Hepatocyte (in vitro differentiated cells): Measurements from ENCODE around the gene PHF20. TPM values are rescaled to one million over a fixed set of nuclear protein-coding genes. Genes with fewer than 3 reads are reported as not detected.
"Not testable (repeated sequence)": the region's sequence is repeated elsewhere in the genome, so short reads cannot be mapped to it uniquely, and the experiment has no call there.

Experiments
- DNase-seq: peaks from one replicate; pipeline ENCODE4 v3.0.0-alpha.2; 2016; ENCODE audit warnings: low spot score
- H2AFZ ChIP-seq: fragments of 200-600 bp; sonication (generic); 2 replicates; pipeline ENCODE4 v1.6.0; 2016; ENCODE audit warnings: antibody characterized with exemption, mild to moderate bottlenecking
- H3K27ac ChIP-seq: fragments of 200-600 bp; sonication (generic); 2 replicates; pipeline ENCODE4 v1.5.1; 2016; ENCODE audit warnings: mild to moderate bottlenecking
- H3K27me3 ChIP-seq: fragments of 200-600 bp; sonication (generic); 2 replicates; pipeline ENCODE4 v1.6.1; 2016
- H3K36me3 ChIP-seq: fragments of 200-600 bp; sonication (generic); replicated peaks from 2 replicates; pipeline ENCODE4 v1.5.1; 2016; ENCODE audit warnings: low read depth; ENCODE audit not compliant: insufficient read depth
- H3K4me1 ChIP-seq: fragments of 200-600 bp; sonication (generic); 2 replicates; pipeline ENCODE4 v1.5.1; 2016; ENCODE audit warnings: mild to moderate bottlenecking, moderate library complexity; ENCODE audit not compliant: insufficient read depth
- H3K4me2 ChIP-seq: fragments of 200-600 bp; sonication (generic); 2 replicates; pipeline ENCODE4 v1.6.0; 2016
- H3K4me3 ChIP-seq: fragments of 200-600 bp; sonication (generic); 2 replicates; pipeline ENCODE4 v1.5.1; 2016; ENCODE audit warnings: mild to moderate bottlenecking
- H3K79me2 ChIP-seq: fragments of 200-600 bp; sonication (generic); 2 replicates; pipeline ENCODE4 v1.6.0; 2017; ENCODE audit warnings: mild to moderate bottlenecking
- H3K9me2 ChIP-seq: fragments of 200-600 bp; sonication (generic); replicated peaks from 2 replicates; pipeline ENCODE4 v1.6.0; 2017; ENCODE audit warnings: mild to moderate bottlenecking; ENCODE audit not compliant: insufficient read depth
- H3K9me3 ChIP-seq: fragments of 200-600 bp; sonication (generic); 2 replicates; pipeline ENCODE4 v1.5.1; 2016; ENCODE audit warnings: low read depth, mild to moderate bottlenecking
- H4K20me1 ChIP-seq: fragments of 200-600 bp; sonication (generic); 2 replicates; pipeline ENCODE4 v1.6.0; 2016; ENCODE audit warnings: mild to moderate bottlenecking; ENCODE audit not compliant: insufficient read depth, poor library complexity, severe bottlenecking
- CTCF ChIP-seq: fragments of 200-600 bp; sonication (generic); IDR thresholded peaks from 2 replicates; pipeline ENCODE4 v1.5.1; 2016; ENCODE audit warnings: antibody characterized with exemption, mild to moderate bottlenecking; ENCODE audit not compliant: poor library complexity
- EZH2 ChIP-seq: fragments of 200-600 bp; sonication (generic); IDR thresholded peaks from 2 replicates; pipeline ENCODE4 v1.6.1; 2016; ENCODE audit warnings: antibody characterized with exemption, mild to moderate bottlenecking, borderline replicate concordance
- EZH2phosphoT487 ChIP-seq: fragments of 200-600 bp; sonication (generic); IDR thresholded peaks from one replicate; pipeline ENCODE4 v1.6.1; 2018; ENCODE audit warnings: antibody characterized with exemption, mild to moderate bottlenecking, low read depth, moderate library complexity; ENCODE audit not compliant: unreplicated experiment, severe bottlenecking
- WGBS: methylation state at CpG from one replicate; pipeline ENCODE4 v1.1.6; 2016; ENCODE audit warnings: low lambda C conversion rate; ENCODE audit errors: missing lambda C conversion rate; 5-methylcytosine and 5-hydroxymethylcytosine counted together
- polyA plus RNA-seq: library from polyadenylated mRNA; unstranded; fragments of >200 nt; fragmentation: Nextera tagmentation; extraction: Ambion mirVana; gene quantifications from 2 replicates; pipeline ENCODE4 v1.2.1, GENCODE V29; 2016
- total RNA-seq: library from RNA; depleted of rRNA; stranded (reverse); fragments of >200 nt; gene quantifications from 2 replicates; pipeline ENCODE4 v1.2.3, GENCODE V29; 2014

Gene PHF20
- total and polyA plus RNA-seq, 2 experiments from 2014 or later, result 24.0 to 24.2 TPM

GRCh38 chr20:35842361-35842760, 70.5 kb downstream of the PHF20 start:
- H3K4me3 ChIP-seq, result no peak overlapping the region
- no peak for DNase-seq
- H3K9me2 ChIP-seq, result no peaks in the 10 kb centered on the region
- H3K27ac ChIP-seq, result no peak overlapping the region
- H3K36me3 ChIP-seq, result peaks cover 4% of the 10 kb centered on the region
- no peak for TF ChIP-seq EZH2phosphoT487
- no peak for TF ChIP-seq CTCF
- no peak for TF ChIP-seq EZH2
- no peaks in the 10 kb centered on the region for H3K9me3 ChIP-seq
- H3K79me2 ChIP-seq, result peaks cover 5% of the 10 kb centered on the region
- no peak overlapping the region for H2AFZ ChIP-seq
- H3K4me2 ChIP-seq, result no peak overlapping the region
- no peaks in the 10 kb centered on the region for H4K20me1 ChIP-seq
- WGBS, result over 99% methylated on average over 5 of the region's 5 CpGs
- H3K27me3 ChIP-seq, result no peaks in the 10 kb centered on the region
- no peaks in the 10 kb centered on the region for H3K4me1 ChIP-seq

DNA sequence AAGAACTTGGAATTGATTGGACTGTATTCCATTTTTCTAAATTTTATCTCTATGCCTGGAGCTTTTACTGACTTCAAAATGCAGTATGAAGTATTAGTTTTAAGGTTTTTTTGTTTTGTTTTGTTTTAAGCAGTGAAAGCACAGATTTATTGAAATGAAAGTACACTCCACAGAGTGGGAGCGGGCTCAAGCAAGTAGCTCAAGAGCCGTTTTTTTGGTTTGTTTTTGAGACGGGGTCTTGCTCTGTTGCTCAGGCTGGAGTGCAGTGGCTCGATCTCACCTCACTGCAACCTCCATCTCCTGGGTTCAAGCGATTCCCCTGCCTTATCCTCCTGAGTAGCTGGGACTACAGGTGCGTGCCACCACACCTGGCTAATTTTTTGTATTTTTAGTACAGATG, 72.1 kb downstream of the PHF20 start:
- H3K4me2 ChIP-seq, H3K9me2 ChIP-seq, H3K4me1 ChIP-seq, H3K36me3 ChIP-seq, H3K4me3 ChIP-seq, H4K20me1 ChIP-seq, H3K9me3 ChIP-seq, H3K79me2 ChIP-seq, DNase-seq, H3K27me3 ChIP-seq, H2AFZ ChIP-seq, H3K27ac ChIP-seq: not testable (repeated sequence)
- WGBS, result 97% methylated on average over 6 of the region's 6 CpGs

DNA sequence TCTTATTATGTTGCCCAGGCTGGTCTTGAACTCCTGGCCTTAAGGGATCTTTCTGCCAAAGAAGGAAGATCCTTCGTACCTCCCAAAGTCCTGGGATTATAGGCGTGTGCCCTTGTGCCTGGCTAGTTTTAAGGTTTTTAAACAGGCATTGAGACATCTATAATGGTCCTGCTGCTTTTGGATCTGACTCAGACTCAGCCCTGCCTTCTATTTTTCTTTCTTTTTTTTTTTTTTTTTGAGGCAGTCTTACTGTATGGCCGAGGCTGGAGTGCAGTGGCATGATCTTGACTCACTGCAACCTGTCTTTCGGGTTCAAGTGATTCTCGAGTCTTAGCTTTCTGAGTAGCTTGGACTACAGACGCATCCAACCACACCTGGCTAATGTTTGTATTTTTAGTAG, 73.7 kb downstream of the PHF20 start:
- Histone ChIP-seq H2AFZ (no peak overlapping the region), H3K27me3 (no peaks in the 10 kb centered on the region), H4K20me1 (no peaks in the 10 kb centered on the region), H3K4me1 (no peaks in the 10 kb centered on the region), H3K4me2 (no peak overlapping the region), H3K79me2 (no peaks in the 10 kb centered on the region), H3K4me3 (no peak overlapping the region), H3K27ac (no peak overlapping the region), H3K9me3 (no peaks in the 10 kb centered on the region), H3K36me3 (peaks cover 4% of the 10 kb centered on the region), H3K9me2 (no peaks in the 10 kb centered on the region)
- DNase-seq, result no peak
- TF ChIP-seq CTCF, result no peak
- TF ChIP-seq EZH2, result no peak
- TF ChIP-seq EZH2phosphoT487, result no peak
- WGBS, result 93% methylated on average over 6 of the region's 6 CpGs

DNA sequence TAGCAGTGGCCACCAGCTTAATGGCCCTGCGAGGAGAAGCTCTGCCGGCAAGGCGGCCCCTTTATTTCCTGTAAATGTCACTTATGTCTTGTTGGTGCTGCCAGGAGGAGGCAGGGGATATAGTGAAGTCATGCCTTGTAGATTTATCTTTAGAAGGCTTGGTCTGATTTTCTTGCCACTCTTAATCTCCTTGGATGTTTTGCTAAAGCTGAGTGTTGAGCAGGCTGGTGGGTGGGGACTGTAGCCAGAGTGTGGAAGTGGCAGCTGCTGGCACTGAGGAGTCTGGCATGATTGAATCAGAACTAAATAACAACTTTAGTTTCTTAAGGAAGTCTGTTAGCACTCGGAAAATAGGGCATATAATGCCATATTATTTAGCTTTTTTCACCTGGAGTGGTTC, 77.9 kb downstream of the PHF20 start:
- Histone ChIP-seq H3K4me3 (no peak overlapping the region), H4K20me1 (no peaks in the 10 kb centered on the region), H3K36me3 (no peaks in the 10 kb centered on the region), H3K4me1 (no peaks in the 10 kb centered on the region), H3K27ac (no peak overlapping the region), H3K9me3 (no peaks in the 10 kb centered on the region), H3K79me2 (no peaks in the 10 kb centered on the region), H3K9me2 (no peaks in the 10 kb centered on the region), H3K27me3 (no peaks in the 10 kb centered on the region), H2AFZ (no peak overlapping the region), H3K4me2 (no peak overlapping the region)
- whole genome bisulfite sequencing, result 79% methylated on average over 4 of the region's 4 CpGs
- TF ChIP-seq CTCF (no peak), EZH2phosphoT487 (no peak), EZH2 (no peak)
- no peak for DNase-seq

DNA sequence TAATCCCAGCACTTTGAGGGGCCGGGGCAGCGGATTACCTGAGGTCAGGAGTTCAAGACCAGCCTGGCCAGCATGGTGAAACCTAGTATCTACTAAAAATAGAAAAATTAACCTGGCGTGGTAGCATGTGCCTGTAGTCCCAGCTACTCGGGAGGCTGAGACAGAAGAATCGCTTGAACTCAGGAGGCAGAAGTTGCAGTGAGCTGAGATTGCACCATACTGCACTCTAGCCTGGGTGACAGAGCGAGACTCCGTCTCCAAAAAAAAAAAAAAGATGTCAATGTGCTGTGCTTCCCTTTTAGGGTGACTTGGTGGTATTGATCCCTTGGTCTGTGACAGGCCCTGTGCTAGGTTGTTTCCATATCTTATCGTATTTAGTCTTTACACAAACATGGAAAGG, 79.8 kb downstream of the PHF20 start:
- H3K27ac ChIP-seq, H3K4me2 ChIP-seq, H3K36me3 ChIP-seq, H3K4me3 ChIP-seq, DNase-seq, H2AFZ ChIP-seq, H3K27me3 ChIP-seq, H3K4me1 ChIP-seq, H3K79me2 ChIP-seq, H3K9me2 ChIP-seq, H4K20me1 ChIP-seq, H3K9me3 ChIP-seq: not testable (repeated sequence)
- WGBS, result 73% methylated on average over 8 of the region's 8 CpGs
